ENCODE results near the gene CHD2. TPM values are rescaled to one million over a fixed set of nuclear protein-coding genes. Genes with fewer than 3 reads are reported as not detected.

Gene CHD2
- total RNA-seq, 2 donors from 2014 or later = 208 to 246 TPM

- no peaks in the 10 kb centered on the region for H3K9me3 Mint-ChIP-seq
- no peak for ATAC-seq (replicated peaks in 1 of 2)
- H3K4me3 Mint-ChIP-seq = peak overlapping the region; percentile 93 to 96
- H3K36me3 Mint-ChIP-seq (ENCODE audit: insufficient read depth in 2 of 2) = peaks cover 17 to 33% of the 10 kb centered on the region in 2 donors
- H3K27ac Mint-ChIP-seq = peak overlapping the region; percentile 93
- no peak for DNase-seq
- H3K4me1 Mint-ChIP-seq (ENCODE audit: low read depth) = peaks cover 66% of the 10 kb centered on the region
- no peaks in the 10 kb centered on the region for H3K27me3 Mint-ChIP-seq (ENCODE audit: low read depth)
Observed at GRCh38 chr15:92881211-92881754, 18.8 kb upstream of the CHD2 start.

GRCh38 chr15:92881802-92882696, 18.1 kb upstream of the CHD2 start:
- Mint-ChIP-seq H3K4me3 (peak overlapping the region; percentile 93 to 96), H3K27me3 (ENCODE audit: low read depth) (no peaks in the 10 kb centered on the region), H3K36me3 (ENCODE audit: insufficient read depth in 2 of 2) (peaks cover 17 to 40% of the 10 kb centered on the region in 2 donors), H3K4me1 (ENCODE audit: low read depth) (peaks cover 74% of the 10 kb centered on the region), H3K27ac (peak overlapping the region; percentile 93), H3K9me3 (no peaks in the 10 kb centered on the region)
- DNase-seq (peak; percentile 98), ATAC-seq (replicated peaks in 1 of 2) (peak; percentile 94 to 95)

GRCh38 chr15:92882697-92883162, 17.4 kb upstream of the CHD2 start:
- H3K27ac Mint-ChIP-seq = peak overlapping the region; percentile 93
- peak overlapping the region; percentile 96 to 97 for H3K4me3 Mint-ChIP-seq
- H3K36me3 Mint-ChIP-seq (ENCODE audit: insufficient read depth in 2 of 2) = peaks cover 22 to 45% of the 10 kb centered on the region in 2 donors
- H3K9me3 Mint-ChIP-seq = no peaks in the 10 kb centered on the region
- no peaks in the 10 kb centered on the region for H3K27me3 Mint-ChIP-seq (ENCODE audit: low read depth)
- H3K4me1 Mint-ChIP-seq (ENCODE audit: low read depth) = peaks cover 73% of the 10 kb centered on the region
- ATAC-seq (replicated peaks in 1 of 2) (peak; percentile 84 to 86), DNase-seq (peak in 1 of 2 donors; percentile 31)

GRCh38 chr15:92883163-92883875, 16.8 kb upstream of the CHD2 start:
- peaks cover 22 to 49% of the 10 kb centered on the region in 2 donors for H3K36me3 Mint-ChIP-seq (ENCODE audit: insufficient read depth in 2 of 2)
- peak overlapping the region; percentile 97 to 100 for H3K4me3 Mint-ChIP-seq
- ATAC-seq (replicated peaks in 1 of 2) = peak in 1 of 2 donors; percentile 4
- peak; percentile 36 to 42 for DNase-seq
- H3K9me3 Mint-ChIP-seq = no peaks in the 10 kb centered on the region
- H3K4me1 Mint-ChIP-seq (ENCODE audit: low read depth) = peaks cover 73% of the 10 kb centered on the region
- no peaks in the 10 kb centered on the region for H3K27me3 Mint-ChIP-seq (ENCODE audit: low read depth)
- H3K27ac Mint-ChIP-seq = peak overlapping the region; percentile 100

GRCh38 chr15:92883876-92884435, 16.2 kb upstream of the CHD2 start:
- Mint-ChIP-seq H3K4me1 (ENCODE audit: low read depth) (peaks cover 75% of the 10 kb centered on the region), H3K9me3 (no peaks in the 10 kb centered on the region), H3K27ac (peak overlapping the region; percentile 100), H3K27me3 (ENCODE audit: low read depth) (no peaks in the 10 kb centered on the region), H3K4me3 (peak overlapping the region; percentile 97 to 100), H3K36me3 (ENCODE audit: insufficient read depth in 2 of 2) (peaks cover 22 to 55% of the 10 kb centered on the region in 2 donors)
- DNase-seq (no peak), ATAC-seq (replicated peaks in 1 of 2) (no peak)

- Mint-ChIP-seq H3K27me3 (ENCODE audit: low read depth) (no peaks in the 10 kb centered on the region), H3K36me3 (ENCODE audit: insufficient read depth in 2 of 2) (peaks cover 23 to 57% of the 10 kb centered on the region in 2 donors), H3K27ac (peak overlapping the region; percentile 100), H3K4me1 (ENCODE audit: low read depth) (peaks cover 77% of the 10 kb centered on the region), H3K9me3 (no peaks in the 10 kb centered on the region), H3K4me3 (peak overlapping the region; percentile 97 to 100)
- DNase-seq (no peak), ATAC-seq (replicated peaks in 1 of 2) (no peak)
Observed at GRCh38 chr15:92884436-92885223, 15.5 kb upstream of the CHD2 start.

GRCh38 chr15:92885224-92886041, 14.7 kb upstream of the CHD2 start:
- H3K27me3 Mint-ChIP-seq (ENCODE audit: low read depth) = no peaks in the 10 kb centered on the region
- peak overlapping the region; percentile 97 to 100 for H3K4me3 Mint-ChIP-seq
- H3K4me1 Mint-ChIP-seq (ENCODE audit: low read depth) = peaks cover 77% of the 10 kb centered on the region
- H3K27ac Mint-ChIP-seq = peak overlapping the region; percentile 100
- DNase-seq = no peak
- no peaks in the 10 kb centered on the region for H3K9me3 Mint-ChIP-seq
- peaks cover 28 to 65% of the 10 kb centered on the region in 2 donors for H3K36me3 Mint-ChIP-seq (ENCODE audit: insufficient read depth in 2 of 2)
- ATAC-seq (replicated peaks in 1 of 2) = no peak

- Mint-ChIP-seq H3K4me1 (ENCODE audit: low read depth) (peaks cover 77% of the 10 kb centered on the region), H3K4me3 (peak overlapping the region; percentile 97 to 100), H3K27me3 (ENCODE audit: low read depth) (no peaks in the 10 kb centered on the region), H3K36me3 (ENCODE audit: insufficient read depth in 2 of 2) (peaks cover 31 to 71% of the 10 kb centered on the region in 2 donors), H3K9me3 (no peaks in the 10 kb centered on the region), H3K27ac (peak overlapping the region; percentile 100)
- no peak for DNase-seq
- no peak for ATAC-seq (replicated peaks in 1 of 2)
Observed at GRCh38 chr15:92886042-92886537, 14.0 kb upstream of the CHD2 start.

GRCh38 chr15:92886815-92887214, 13.3 kb upstream of the CHD2 start:
- ATAC-seq (replicated peaks in 1 of 2) (no peak), DNase-seq (no peak)
- peaks cover 77% of the 10 kb centered on the region for H3K4me1 Mint-ChIP-seq (ENCODE audit: low read depth)
- H3K9me3 Mint-ChIP-seq = no peaks in the 10 kb centered on the region
- H3K4me3 Mint-ChIP-seq = peak overlapping the region; percentile 97 to 100
- H3K27ac Mint-ChIP-seq = peak overlapping the region; percentile 100
- H3K27me3 Mint-ChIP-seq (ENCODE audit: low read depth) = no peaks in the 10 kb centered on the region
- peaks cover 32 to 76% of the 10 kb centered on the region in 2 donors for H3K36me3 Mint-ChIP-seq (ENCODE audit: insufficient read depth in 2 of 2)

GRCh38 chr15:92887869-92888268, 12.3 kb upstream of the CHD2 start:
- ATAC-seq (replicated peaks in 1 of 2) (no peak), DNase-seq (no peak)
- H3K9me3 Mint-ChIP-seq = no peaks in the 10 kb centered on the region
- H3K4me3 Mint-ChIP-seq = peak overlapping the region; percentile 82 to 100
- H3K4me1 Mint-ChIP-seq (ENCODE audit: low read depth) = peaks cover 83% of the 10 kb centered on the region
- H3K27me3 Mint-ChIP-seq (ENCODE audit: low read depth) = no peaks in the 10 kb centered on the region
- peaks cover 28 to 76% of the 10 kb centered on the region in 2 donors for H3K36me3 Mint-ChIP-seq (ENCODE audit: insufficient read depth in 2 of 2)
- H3K27ac Mint-ChIP-seq = peak overlapping the region; percentile 84

- Mint-ChIP-seq H3K9me3 (no peaks in the 10 kb centered on the region), H3K4me1 (ENCODE audit: low read depth) (peaks cover 94% of the 10 kb centered on the region), H3K36me3 (ENCODE audit: insufficient read depth in 2 of 2) (peaks cover 24 to 76% of the 10 kb centered on the region in 2 donors), H3K4me3 (peak overlapping the region; percentile 81 to 82), H3K27ac (peak overlapping the region; percentile 85), H3K27me3 (ENCODE audit: low read depth) (no peaks in the 10 kb centered on the region)
- ATAC-seq (replicated peaks in 1 of 2) = peak; percentile 79 to 84
- DNase-seq = no peak
Observed at GRCh38 chr15:92889390-92890107, 10.6 kb upstream of the CHD2 start.
